ENCODE data around the gene FLVCR2. TPM values are rescaled to one million over a fixed set of nuclear protein-coding genes. Genes with fewer than 3 reads are reported as not detected.

FLVCR2 gene
- total RNA-seq, 1 experiment from 2014 or later: 1.8 TPM

GRCh38 chr14:75572104-75572503 is 6.3 kb upstream of the FLVCR2 start:
- H3K79me2 ChIP-seq (ENCODE audit: low read length): no peaks in the 10 kb centered on the region
- H3K9me2 ChIP-seq (replicated peaks; ENCODE audit: low read length): no peaks in the 10 kb centered on the region
- POLR2A ChIA-PET (ENCODE audit: unreplicated experiment): no interaction called here
- no peak overlapping the region for H3K27ac ChIP-seq (ENCODE audit: low read length)
- H3F3A ChIP-seq (ENCODE audit: low read length, unreplicated experiment): no peaks in the 10 kb centered on the region
- no peaks in the 10 kb centered on the region for H3K9me3 ChIP-seq (ENCODE audit: low read length)
- H3K4me2 ChIP-seq (ENCODE audit: low read length): no peak overlapping the region
- no TSS peak for BruUV-seq (replicated peaks)
- no peak overlapping the region for H3K9ac ChIP-seq (ENCODE audit: low read length)
- H3K4me1 ChIP-seq (ENCODE audit: insufficient read depth, low read length): no peaks in the 10 kb centered on the region; the same call in 1 of the 2 replicates
- H3K27me3 ChIP-seq (ENCODE audit: low read length): no peaks in the 10 kb centered on the region
- ATAC-seq: no peak
- CTCF ChIA-PET: no interaction called here
- no peaks in the 10 kb centered on the region for H4K20me1 ChIP-seq (ENCODE audit: low read length)
- intact Hi-C loops (cut with micrococcal nuclease): no loop called here
- no peaks in the 10 kb centered on the region for H3K36me3 ChIP-seq (ENCODE audit: low read depth, low read length)
- TF ChIP-seq EZH2 (IDR thresholded peaks at IDR 0.05; ENCODE audit: low read length, unreplicated experiment) (no peak), CTCF (conservative IDR thresholded peaks at IDR 0.05; ENCODE audit: low read depth, low read length) (no peak), EZH2phosphoT487 (IDR thresholded peaks at IDR 0.05; ENCODE audit: borderline replicate concordance, low read length) (no peak)
- H2AFZ ChIP-seq (ENCODE audit: low read length): no peak overlapping the region
- no peak for DNase-seq
- no peak overlapping the region for H3K4me3 ChIP-seq (ENCODE audit: low read length)

- DNase-seq (no peak), ATAC-seq (no peak)
- no peaks in the 10 kb centered on the region for H3K36me3 ChIP-seq (ENCODE audit: low read depth, low read length)
- H3F3A ChIP-seq (ENCODE audit: low read length, unreplicated experiment): no peaks in the 10 kb centered on the region
- no peak overlapping the region for H3K27ac ChIP-seq (ENCODE audit: low read length)
- H3K9me2 ChIP-seq (replicated peaks; ENCODE audit: low read length): no peaks in the 10 kb centered on the region
- H2AFZ ChIP-seq (ENCODE audit: low read length): no peak overlapping the region
- no peaks in the 10 kb centered on the region for H3K79me2 ChIP-seq (ENCODE audit: low read length)
- intact Hi-C loops (cut with micrococcal nuclease): loop anchor here (1.0 to 5.0 kb wide), 3 partner anchors 77 to 406 kb away; no protein-coding TSS in a partner anchor
- ChIA-PET POLR2A (ENCODE audit: unreplicated experiment) (no interaction called here), CTCF (interaction anchor here (0.5 to 3.3 kb wide), 10 partner anchors 16 to 406 kb away, joined by 3 to 30 read pairs (median 5); no protein-coding TSS in a partner anchor)
- H3K9ac ChIP-seq (ENCODE audit: low read length): no peak overlapping the region
- no peaks in the 10 kb centered on the region for H4K20me1 ChIP-seq (ENCODE audit: low read length)
- H3K4me3 ChIP-seq (ENCODE audit: low read length): no peak overlapping the region
- peaks cover 9% of the 10 kb centered on the region for H3K4me1 ChIP-seq (ENCODE audit: insufficient read depth, low read length)
- no peaks in the 10 kb centered on the region for H3K27me3 ChIP-seq (ENCODE audit: low read length)
- no peak for TF ChIP-seq EZH2phosphoT487 (IDR thresholded peaks at IDR 0.05; ENCODE audit: borderline replicate concordance, low read length)
- TF ChIP-seq CTCF (conservative IDR thresholded peaks at IDR 0.05; ENCODE audit: low read depth, low read length): no peak
- no peak for TF ChIP-seq EZH2 (IDR thresholded peaks at IDR 0.05; ENCODE audit: low read length, unreplicated experiment)
- no peak overlapping the region for H3K4me2 ChIP-seq (ENCODE audit: low read length)
- no TSS peak for BruUV-seq (replicated peaks)
- no peaks in the 10 kb centered on the region for H3K9me3 ChIP-seq (ENCODE audit: low read length)
Measured at GRCh38 chr14:75577090-75577489, 1.3 kb upstream of the FLVCR2 start.

- Histone ChIP-seq H3F3A (ENCODE audit: low read length, unreplicated experiment) (no peaks in the 10 kb centered on the region), H3K27ac (ENCODE audit: low read length) (no peak overlapping the region), H3K79me2 (ENCODE audit: low read length) (no peaks in the 10 kb centered on the region), H4K20me1 (ENCODE audit: low read length) (no peaks in the 10 kb centered on the region), H3K9me2 (replicated peaks; ENCODE audit: low read length) (no peaks in the 10 kb centered on the region), H3K4me2 (ENCODE audit: low read length) (peak overlapping the region; percentile 96), H3K27me3 (ENCODE audit: low read length) (no peaks in the 10 kb centered on the region), H3K4me3 (ENCODE audit: low read length) (peak overlapping the region; percentile 82), H3K36me3 (ENCODE audit: low read depth, low read length) (no peaks in the 10 kb centered on the region), H3K9ac (ENCODE audit: low read length) (peak overlapping the region; percentile 16; the same call in 1 of the 2 replicates), H3K4me1 (ENCODE audit: insufficient read depth, low read length) (peaks cover 9% of the 10 kb centered on the region), H2AFZ (ENCODE audit: low read length) (peak overlapping the region; percentile 99), H3K9me3 (ENCODE audit: low read length) (no peaks in the 10 kb centered on the region)
- peak; percentile 87 for DNase-seq
- TF ChIP-seq EZH2 (IDR thresholded peaks at IDR 0.05; ENCODE audit: low read length, unreplicated experiment) (no peak), CTCF (conservative IDR thresholded peaks at IDR 0.05; ENCODE audit: low read depth, low read length) (peak; percentile 86), EZH2phosphoT487 (IDR thresholded peaks at IDR 0.05; ENCODE audit: borderline replicate concordance, low read length) (no peak)
- BruUV-seq (replicated peaks): no TSS peak
- ChIA-PET POLR2A (ENCODE audit: unreplicated experiment) (interaction anchor here (0.7 kb wide), 2 partner anchors 76 to 83 kb away, joined by 3 read pairs; partner anchors contain the start of genes ERG28 and TTLL5), CTCF (interaction anchor here (0.5 to 3.3 kb wide), 11 partner anchors 17 to 405 kb away, joined by 3 to 30 read pairs (median 5); partner anchors contain the start of genes ERG28 and TTLL5)
- intact Hi-C loops (cut with micrococcal nuclease): loop anchor here (1.0 to 5.0 kb wide), 4 partner anchors 71 to 405 kb away; no protein-coding TSS in a partner anchor
- ATAC-seq: peak; percentile 89
Measured at GRCh38 chr14:75577729-75578101, 705 bp upstream of the FLVCR2 start.

All from PC-3 (cell line).